Neutrophil (primary cell): ENCODE data around the gene MSL1.

Experiments used
- H3K27ac ChIP-seq: fragments of 200-600 bp; sonication (generic); 2 replicates; pipeline ENCODE4 v1.5.1; 2016; ENCODE audit warnings: mild to moderate bottlenecking, moderate library complexity
- H3K27me3 ChIP-seq: fragments of 200-600 bp; sonication (generic); 2 replicates; pipeline ENCODE4 v1.6.0; 2016; ENCODE audit warnings: mild to moderate bottlenecking
- H3K36me3 ChIP-seq: fragments of 200-600 bp; sonication (generic); 2 replicates; pipeline ENCODE4 v1.5.1; 2017
- H3K4me1 ChIP-seq, 2 experiments: fragments of 200-600 bp in 1 of 2; sonication (generic) in 1 of 2; 1 replicate in 1 of 2; 2 replicates in 1 of 2; pipeline versions ENCODE4 v1.5.1 to v1.6.1; 2013 to 2016; ENCODE audit warnings: low read depth in 1 of 2, low read length in 1 of 2, mild to moderate bottlenecking in 1 of 2, moderate library complexity in 1 of 2; ENCODE audit not compliant: control insufficient read depth in 1 of 2, insufficient read depth in 1 of 2
- H3K4me3 ChIP-seq, 2 experiments: fragments of 200-600 bp in 1 of 2; sonication (generic) in 1 of 2; 1 replicate in 1 of 2; 2 replicates in 1 of 2; pipeline ENCODE4 v1.5.1; 2013 to 2016; ENCODE audit warnings: low read depth in 1 of 2, low read length in 1 of 2, mild to moderate bottlenecking in 1 of 2, moderate library complexity in 1 of 2
- H3K9me3 ChIP-seq: fragments of 200-600 bp; sonication (generic); 2 replicates; pipeline ENCODE4 v1.5.1; 2016
- TF ChIP-seq, protein P1 (sequence below): fragments of 200-600 bp; sonication (generic); IDR thresholded peaks from 2 replicates; pipeline ENCODE4 v1.5.1; 2016; ENCODE audit warnings: antibody characterized with exemption

MSL1 gene

DNA sequence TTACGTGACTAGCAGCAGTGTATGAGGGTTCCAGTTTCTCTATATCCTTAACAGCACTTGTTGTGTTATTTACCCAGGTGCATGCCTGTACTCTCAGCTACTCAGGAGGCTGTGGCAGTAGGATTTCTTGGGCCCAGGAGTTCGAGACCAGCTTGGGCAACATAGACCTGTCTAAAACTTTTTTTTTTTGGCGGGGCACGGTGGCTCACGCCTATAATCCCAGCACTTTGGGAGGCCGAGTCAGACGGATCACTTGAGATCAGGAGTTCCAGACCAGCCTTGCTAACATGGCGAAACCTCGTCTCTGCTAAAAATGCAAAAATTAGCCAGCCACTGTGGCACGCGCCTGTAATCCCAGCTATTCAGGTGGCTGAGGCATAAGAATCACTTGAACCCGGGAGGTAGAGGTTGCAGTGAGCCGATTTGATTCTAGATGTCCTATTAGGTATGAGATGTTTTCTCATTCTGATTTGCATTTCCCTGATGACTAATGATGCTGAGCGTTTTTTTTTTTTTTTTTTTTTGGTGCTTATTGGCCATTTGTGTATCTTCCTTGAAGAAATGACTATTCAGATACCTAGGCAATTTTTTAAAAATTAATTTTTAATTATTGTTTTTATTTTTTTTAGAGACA lies 31.9 kb downstream of the MSL1 start:
- Histone ChIP-seq H3K4me3 (peak overlapping the region; percentile 25 to 41), H3K9me3 (no peaks in the 10 kb centered on the region), H3K4me1 (peaks cover 59 to 66% of the 10 kb centered on the region in 2 experiments), H3K27me3 (no peaks in the 10 kb centered on the region), H3K36me3 (peaks cover 28% of the 10 kb centered on the region), H3K27ac (peak overlapping the region; percentile 86)
- TF ChIP-seq, protein P1, sequence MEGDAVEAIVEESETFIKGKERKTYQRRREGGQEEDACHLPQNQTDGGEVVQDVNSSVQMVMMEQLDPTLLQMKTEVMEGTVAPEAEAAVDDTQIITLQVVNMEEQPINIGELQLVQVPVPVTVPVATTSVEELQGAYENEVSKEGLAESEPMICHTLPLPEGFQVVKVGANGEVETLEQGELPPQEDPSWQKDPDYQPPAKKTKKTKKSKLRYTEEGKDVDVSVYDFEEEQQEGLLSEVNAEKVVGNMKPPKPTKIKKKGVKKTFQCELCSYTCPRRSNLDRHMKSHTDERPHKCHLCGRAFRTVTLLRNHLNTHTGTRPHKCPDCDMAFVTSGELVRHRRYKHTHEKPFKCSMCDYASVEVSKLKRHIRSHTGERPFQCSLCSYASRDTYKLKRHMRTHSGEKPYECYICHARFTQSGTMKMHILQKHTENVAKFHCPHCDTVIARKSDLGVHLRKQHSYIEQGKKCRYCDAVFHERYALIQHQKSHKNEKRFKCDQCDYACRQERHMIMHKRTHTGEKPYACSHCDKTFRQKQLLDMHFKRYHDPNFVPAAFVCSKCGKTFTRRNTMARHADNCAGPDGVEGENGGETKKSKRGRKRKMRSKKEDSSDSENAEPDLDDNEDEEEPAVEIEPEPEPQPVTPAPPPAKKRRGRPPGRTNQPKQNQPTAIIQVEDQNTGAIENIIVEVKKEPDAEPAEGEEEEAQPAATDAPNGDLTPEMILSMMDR = no peak

DNA sequence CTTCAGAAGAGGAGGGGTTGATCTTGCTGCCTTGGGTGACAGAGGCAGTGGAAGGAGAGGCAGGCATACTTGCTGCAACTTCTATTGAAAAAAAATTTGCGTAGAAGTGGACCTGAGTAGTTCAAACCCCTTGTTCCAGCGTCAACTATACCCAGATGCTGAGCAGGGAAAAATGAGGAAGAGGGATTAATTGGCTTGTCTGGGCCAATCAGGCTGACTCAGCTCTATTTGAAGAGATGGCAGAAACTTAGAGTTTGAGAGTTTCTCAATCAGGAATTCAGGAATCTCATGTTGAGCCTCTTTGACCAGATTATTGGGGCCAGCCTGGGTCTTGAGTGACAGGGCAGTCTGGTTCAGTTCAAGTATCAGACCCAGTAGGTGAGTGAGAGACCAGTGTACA lies 36.2 kb downstream of the MSL1 start:
- TF ChIP-seq, protein P1 = no peak
- peaks cover 35% of the 10 kb centered on the region for H3K36me3 ChIP-seq

DNA sequence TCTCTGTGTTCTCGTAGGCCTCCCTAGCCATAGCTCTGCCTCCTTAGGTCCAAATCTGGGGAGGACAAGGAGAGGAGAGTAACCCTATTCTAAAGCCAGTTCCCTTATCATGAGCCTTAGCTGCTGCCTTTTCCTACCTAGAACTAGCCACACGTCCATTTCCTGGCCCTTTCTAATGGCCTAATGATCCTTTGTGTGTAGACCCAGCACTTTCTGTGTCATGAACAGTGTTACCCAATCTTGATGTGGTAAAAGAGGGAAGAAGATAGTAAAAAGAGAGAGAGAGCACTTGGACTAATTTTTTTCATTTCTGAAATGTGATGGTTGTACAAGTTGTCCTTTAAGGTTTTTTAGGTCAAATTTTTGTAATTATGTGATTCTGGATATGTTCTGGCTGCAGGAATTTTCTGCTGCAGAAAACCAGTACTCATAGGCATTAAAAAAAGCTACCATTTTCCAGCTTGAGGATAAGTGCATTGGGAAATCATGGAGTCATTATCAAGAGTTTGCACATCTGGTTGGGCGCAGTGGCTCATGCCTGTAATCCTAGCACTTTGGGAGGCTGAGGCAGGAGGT lies 36.8 kb downstream of the MSL1 start:
- H3K9me3 ChIP-seq = no peaks in the 10 kb centered on the region
- peak overlapping the region; percentile 6 to 27 for H3K4me3 ChIP-seq
- TF ChIP-seq, protein P1 = no peak
- no peaks in the 10 kb centered on the region for H3K27me3 ChIP-seq
- H3K27ac ChIP-seq = peak overlapping the region; percentile 81
- H3K4me1 ChIP-seq = peaks cover 34 to 36% of the 10 kb centered on the region in 2 experiments
- peaks cover 40% of the 10 kb centered on the region for H3K36me3 ChIP-seq

More for the DNA sequence above, 36.2 kb downstream of the MSL1 start:
- H3K27me3 ChIP-seq = no peaks in the 10 kb centered on the region
- H3K27ac ChIP-seq = peak overlapping the region; percentile 81
- peak overlapping the region in 1 of 2 experiments; percentile 27 for H3K4me3 ChIP-seq
- peaks cover 40 to 41% of the 10 kb centered on the region in 2 experiments for H3K4me1 ChIP-seq
- H3K9me3 ChIP-seq = no peaks in the 10 kb centered on the region

DNA sequence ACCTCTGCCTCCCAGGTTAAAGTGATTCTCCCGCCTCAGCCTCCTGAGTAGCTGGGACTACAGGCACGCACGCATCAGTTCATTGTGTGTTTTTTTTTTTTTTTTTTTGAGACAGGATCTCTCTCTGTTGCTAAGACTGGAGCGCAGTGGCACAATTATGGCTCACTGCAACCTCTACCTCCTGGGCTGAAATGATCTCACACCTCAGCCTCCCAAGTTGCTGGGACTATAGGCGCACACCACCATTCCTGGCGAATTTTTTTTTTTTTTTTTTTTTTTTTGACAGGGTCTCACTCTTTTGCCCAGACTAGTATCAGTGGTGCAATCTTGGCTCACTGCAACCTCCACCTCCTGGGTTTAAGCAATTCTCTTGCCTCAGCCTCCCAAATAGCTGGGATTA lies 37.7 kb downstream of the MSL1 start:
- TF ChIP-seq, protein P1 = no peak
- Histone ChIP-seq H3K4me1 (peaks cover 27% of the 10 kb centered on the region in 2 experiments), H3K27ac (peak overlapping the region; percentile 14), H3K4me3 (no peak overlapping the region), H3K36me3 (peaks cover 49% of the 10 kb centered on the region), H3K27me3 (no peaks in the 10 kb centered on the region), H3K9me3 (no peaks in the 10 kb centered on the region)

DNA sequence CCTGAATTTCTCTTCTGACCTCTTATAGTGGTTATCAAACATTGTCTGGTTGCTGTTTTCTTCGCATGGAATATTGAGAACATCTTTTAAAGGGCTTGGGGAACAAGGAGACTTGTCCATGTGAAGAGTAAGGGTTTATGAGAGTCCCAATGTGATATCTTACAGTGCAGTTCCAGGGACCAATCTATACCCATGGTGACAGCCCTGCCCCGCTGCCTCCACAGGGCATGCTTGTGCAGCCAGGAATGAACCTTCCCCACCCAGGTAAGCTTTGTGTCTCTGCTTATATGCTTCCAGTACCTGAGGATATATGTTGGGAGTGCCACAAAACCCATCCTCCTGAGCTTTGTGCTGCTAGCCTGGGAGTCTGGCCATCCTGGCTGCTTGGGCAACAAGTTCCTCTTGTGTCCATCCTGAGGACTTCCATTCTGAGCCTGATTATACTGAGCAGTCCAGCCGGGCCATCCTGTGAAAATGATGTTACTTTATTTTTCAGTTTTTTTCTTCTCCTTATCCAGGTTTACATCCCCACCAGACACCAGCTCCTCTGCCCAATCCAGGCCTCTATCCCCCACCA lies 46.0 kb downstream of the MSL1 start:
- peaks cover 96% of the 10 kb centered on the region for H3K36me3 ChIP-seq
- peaks cover 0 to 6% of the 10 kb centered on the region in 2 experiments for H3K4me1 ChIP-seq
- TF ChIP-seq, protein P1 = no peak
- H3K9me3 ChIP-seq = no peaks in the 10 kb centered on the region
- H3K27ac ChIP-seq = peak overlapping the region; percentile 67
- H3K4me3 ChIP-seq = no peak overlapping the region
- no peaks in the 10 kb centered on the region for H3K27me3 ChIP-seq
